ENCODE results near the gene SCP2D1.

DNA sequence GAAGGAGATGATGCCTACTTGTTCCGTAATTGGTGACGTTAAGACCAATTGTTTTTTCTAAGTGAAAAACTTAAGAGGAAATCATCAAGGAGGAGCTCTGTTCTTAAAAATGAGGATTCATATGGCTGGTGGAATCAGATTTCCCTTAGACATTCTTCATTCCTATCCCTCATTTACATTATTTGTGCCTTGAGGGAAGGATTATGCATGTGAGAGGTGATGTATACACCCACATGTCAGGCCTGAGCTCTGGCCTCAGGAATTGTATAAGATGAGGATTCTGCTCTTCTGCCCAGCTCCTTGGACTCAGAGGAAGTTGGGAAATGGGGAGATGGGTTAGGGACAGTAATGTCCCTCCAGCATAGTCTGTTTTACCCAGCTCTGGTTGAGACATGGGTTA is 42.3 kb downstream of the SCP2D1 start:
- TF ChIP-seq CTCF (IDR thresholded peaks at IDR 0.05) (no peak), POLR2AphosphoS5 (IDR thresholded peaks at IDR 0.05) (no peak), POLR2A (IDR thresholded peaks at IDR 0.05) (no peak), EP300 (IDR thresholded peaks at IDR 0.05) (no peak)
